ENCODE measurements around the gene CAMKV.

DNA sequence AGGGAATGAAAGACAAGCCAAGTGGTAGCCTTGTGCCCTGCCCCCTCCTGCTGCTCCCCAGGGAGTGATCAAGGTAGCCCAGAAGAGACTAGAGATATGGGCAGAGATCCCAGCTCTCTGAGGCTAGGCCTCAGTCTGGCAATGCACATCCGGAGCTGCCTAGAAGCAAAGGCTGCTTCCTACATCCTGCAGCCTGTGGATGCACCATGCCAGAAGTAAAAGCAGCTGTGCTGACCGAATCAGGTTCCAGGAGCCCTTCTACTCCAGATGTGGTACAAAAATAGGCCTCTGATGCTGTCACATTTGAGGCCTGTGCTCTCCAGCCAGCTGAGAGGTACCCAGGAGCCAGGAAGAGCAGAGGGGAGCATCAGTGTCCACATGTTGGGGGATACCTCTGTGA lies 29.3 kb downstream of the CAMKV start:
- TF ChIP-seq, protein P1, sequence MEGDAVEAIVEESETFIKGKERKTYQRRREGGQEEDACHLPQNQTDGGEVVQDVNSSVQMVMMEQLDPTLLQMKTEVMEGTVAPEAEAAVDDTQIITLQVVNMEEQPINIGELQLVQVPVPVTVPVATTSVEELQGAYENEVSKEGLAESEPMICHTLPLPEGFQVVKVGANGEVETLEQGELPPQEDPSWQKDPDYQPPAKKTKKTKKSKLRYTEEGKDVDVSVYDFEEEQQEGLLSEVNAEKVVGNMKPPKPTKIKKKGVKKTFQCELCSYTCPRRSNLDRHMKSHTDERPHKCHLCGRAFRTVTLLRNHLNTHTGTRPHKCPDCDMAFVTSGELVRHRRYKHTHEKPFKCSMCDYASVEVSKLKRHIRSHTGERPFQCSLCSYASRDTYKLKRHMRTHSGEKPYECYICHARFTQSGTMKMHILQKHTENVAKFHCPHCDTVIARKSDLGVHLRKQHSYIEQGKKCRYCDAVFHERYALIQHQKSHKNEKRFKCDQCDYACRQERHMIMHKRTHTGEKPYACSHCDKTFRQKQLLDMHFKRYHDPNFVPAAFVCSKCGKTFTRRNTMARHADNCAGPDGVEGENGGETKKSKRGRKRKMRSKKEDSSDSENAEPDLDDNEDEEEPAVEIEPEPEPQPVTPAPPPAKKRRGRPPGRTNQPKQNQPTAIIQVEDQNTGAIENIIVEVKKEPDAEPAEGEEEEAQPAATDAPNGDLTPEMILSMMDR (IDR thresholded peaks at IDR 0.05): no peak
- TF ChIP-seq POLR2A (IDR thresholded peaks at IDR 0.05): no peak

Data from thyroid gland (tissue), 4 donors.